Small intestine (tissue), 7 donors: ENCODE results near the gene MRPL36. TPM values are rescaled to one million over a fixed set of nuclear protein-coding genes. Genes with fewer than 3 reads are reported as not detected.
"Not testable (repeated sequence)": the region's sequence is repeated elsewhere in the genome, so short reads cannot be mapped to it uniquely, and the experiment has no call there.

ENCODE experiments used
- DNase-seq, 2 donors: peaks; one replicate each; pipeline versions ENCODE4 v3.0.0 to v3.0.0-alpha.2; 2013
- FAIRE-seq: peaks from 2 replicates; lab custom pipeline; 2012; peaks lifted over from hg19 to GRCh38; lab: Jason Lieb, UNC
- H3K27ac ChIP-seq, 3 donors: one replicate each; pipeline ENCODE4 v1.5.1; 2013; ENCODE audit warnings: low read length in 2 of 3, mild to moderate bottlenecking in 2 of 3, control low read depth in 1 of 3, inconsistent platforms in 1 of 3, low read depth in 1 of 3, moderate library complexity in 1 of 3
- H3K27me3 ChIP-seq, 3 donors: one replicate each; pipeline ENCODE4 v1.6.1; 2013; ENCODE audit warnings: low read length in 3 of 3, inconsistent platforms in 1 of 3; ENCODE audit not compliant: control insufficient read depth in 3 of 3, insufficient read depth in 3 of 3
- H3K36me3 ChIP-seq, 3 donors: one replicate each; pipeline ENCODE4 v1.6.1; 2013; ENCODE audit warnings: low read length in 3 of 3, inconsistent platforms in 1 of 3, low read depth in 1 of 3, mild to moderate bottlenecking in 1 of 3, moderate library complexity in 1 of 3; ENCODE audit not compliant: control insufficient read depth in 3 of 3, insufficient read depth in 2 of 3
- H3K4me1 ChIP-seq, 3 donors: one replicate each; pipeline ENCODE4 v1.6.1; 2013; ENCODE audit warnings: low read length in 2 of 3, inconsistent platforms in 1 of 3, low read depth in 1 of 3, mild to moderate bottlenecking in 1 of 3, moderate library complexity in 1 of 3; ENCODE audit not compliant: control insufficient read depth in 3 of 3, insufficient read depth in 2 of 3
- H3K4me3 ChIP-seq, 3 donors: one replicate each; pipeline ENCODE4 v1.5.1; 2013; ENCODE audit warnings: low read length in 3 of 3, control low read depth in 1 of 3, inconsistent platforms in 1 of 3, low read depth in 1 of 3, mild to moderate bottlenecking in 1 of 3, moderate library complexity in 1 of 3
- H3K9me3 ChIP-seq, 2 donors: one replicate each; pipeline ENCODE4 v1.6.1; 2013; ENCODE audit warnings: low read depth in 1 of 2, low read length in 1 of 2; ENCODE audit not compliant: control insufficient read depth in 2 of 2, insufficient read depth in 1 of 2
- WGBS, 3 donors: extraction: QIAGEN DNeasy Blood & Tissue Kit; methylation state at CpG; one replicate each; pipeline ENCODE4 v1.1.7; 2013; 5-methylcytosine and 5-hydroxymethylcytosine counted together
- polyA plus RNA-seq, 4 donors: library from polyadenylated mRNA; stranded (reverse) in 3 of 4; unstranded in 1 of 4; fragments of 200-250 nt in 3 of 4; fragments of 120-200 nt in 1 of 4; gene quantifications; one replicate each; pipeline versions ENCODE4 v1.2.1 to v1.2.3, GENCODE V29; 2013
- donor health status: healthy with polysubstance abuse.
- donor health status: control.
- donor health status: control.
- donor health status: Bipolar disorder and iron deficiency.
- donor health status: healthy.

The MRPL36 gene
- polyA plus RNA-seq, 4 donors: 30.9 to 101 (median 75.8) TPM

GRCh38 chr5:1793301-1793740, 6.3 kb downstream of the MRPL36 start:
- Histone ChIP-seq H3K4me3 (peak overlapping the region in 1 of 3 donors; percentile 17), H3K9me3 (no peaks in the 10 kb centered on the region), H3K27ac (peak overlapping the region in 1 of 3 donors; percentile 52), H3K27me3 (peaks cover 0 to 4% (median 0%) of the 10 kb centered on the region in 3 donors), H3K4me1 (no peaks in the 10 kb centered on the region), H3K36me3 (peaks cover 2 to 23% (median 3%) of the 10 kb centered on the region in 3 donors)
- 63 to 90% (median 69%) methylated on average over 10 of the region's 10 CpGs for WGBS, 3 donors
- no peak for FAIRE-seq
- DNase-seq: no peak

- 59 to 80% (median 66%) methylated on average over 8 of the region's 8 CpGs for WGBS, 3 donors
- DNase-seq: peak in 1 of 2 donors; percentile 58
- peaks cover 0 to 4% (median 0%) of the 10 kb centered on the region in 3 donors for H3K27me3 ChIP-seq
- peak overlapping the region in 1 of 3 donors; percentile 17 for H3K4me3 ChIP-seq
- H3K4me1 ChIP-seq: no peaks in the 10 kb centered on the region
- H3K9me3 ChIP-seq: no peaks in the 10 kb centered on the region
- peaks cover 0 to 19% (median 3%) of the 10 kb centered on the region in 3 donors for H3K36me3 ChIP-seq
- no peak for FAIRE-seq
- H3K27ac ChIP-seq: peak overlapping the region in 1 of 3 donors; percentile 52
These were observed 6.8 kb downstream of the MRPL36 start for GRCh38 chr5:1792842-1793266.

- FAIRE-seq (no peak), DNase-seq (no peak)
- Histone ChIP-seq H3K36me3 (peaks cover 0 to 4% (median 0%) of the 10 kb centered on the region in 3 donors), H3K27ac (no peak overlapping the region), H3K27me3 (peaks cover 0 to 4% (median 0%) of the 10 kb centered on the region in 3 donors), H3K9me3 (no peaks in the 10 kb centered on the region), H3K4me1 (no peaks in the 10 kb centered on the region), H3K4me3 (no peak overlapping the region)
- WGBS, 3 donors: 82 to 92% (median 90%) methylated on average over 3 of the region's 3 CpGs
These were observed 8.5 kb downstream of the MRPL36 start for GRCh38 chr5:1791176-1791575.

- no peaks in the 10 kb centered on the region for H3K9me3 ChIP-seq
- FAIRE-seq: no peak
- 36 to 53% (median 51%) methylated on average over 10 of the region's 10 CpGs for WGBS, 3 donors
These were observed 9.7 kb downstream of the MRPL36 start for GRCh38 chr5:1789834-1790471.

GRCh38 chr5:1789438-1789833, 10.2 kb downstream of the MRPL36 start:
- H3K27me3 ChIP-seq, FAIRE-seq, H3K36me3 ChIP-seq, H3K27ac ChIP-seq, H3K4me3 ChIP-seq, H3K4me1 ChIP-seq, H3K9me3 ChIP-seq: not testable (repeated sequence)
- 65 to 75% (median 68%) methylated on average over 3 of the region's 3 CpGs for WGBS, 3 donors
- peak in 1 of 2 donors; percentile 6 for DNase-seq

More at GRCh38 chr5:1789834-1790471, 9.7 kb downstream of the MRPL36 start:
- Histone ChIP-seq H3K27me3 (peaks cover 0 to 4% (median 0%) of the 10 kb centered on the region in 3 donors), H3K4me1 (no peaks in the 10 kb centered on the region), H3K27ac (no peak overlapping the region), H3K4me3 (no peak overlapping the region), H3K36me3 (no peaks in the 10 kb centered on the region)
- no peak for DNase-seq

GRCh38 chr5:1788828-1789227, 10.8 kb downstream of the MRPL36 start:
- Histone ChIP-seq H3K36me3 (no peaks in the 10 kb centered on the region), H3K4me1 (no peaks in the 10 kb centered on the region), H3K27me3 (peaks cover 0 to 4% (median 3%) of the 10 kb centered on the region in 3 donors), H3K9me3 (no peaks in the 10 kb centered on the region), H3K4me3 (no peak overlapping the region), H3K27ac (no peak overlapping the region)
- FAIRE-seq (no peak), DNase-seq (no peak)
- WGBS, 3 donors: 74 to 82% (median 81%) methylated on average over 15 of the region's 15 CpGs

- Histone ChIP-seq H3K36me3 (no peaks in the 10 kb centered on the region), H3K4me3 (no peak overlapping the region), H3K9me3 (no peaks in the 10 kb centered on the region), H3K4me1 (no peaks in the 10 kb centered on the region), H3K27ac (no peak overlapping the region), H3K27me3 (peaks cover 0 to 4% (median 3%) of the 10 kb centered on the region in 3 donors)
- DNase-seq (no peak), FAIRE-seq (no peak)
- WGBS, 3 donors: 87 to 91% (median 89%) methylated on average over 7 of the region's 7 CpGs
These were observed 11.4 kb downstream of the MRPL36 start for GRCh38 chr5:1788200-1788599.

GRCh38 chr5:1787472-1788047, 12.1 kb downstream of the MRPL36 start:
- Histone ChIP-seq H3K36me3 (no peaks in the 10 kb centered on the region), H3K27me3 (peaks cover 0 to 4% (median 3%) of the 10 kb centered on the region in 3 donors), H3K4me3 (no peak overlapping the region), H3K9me3 (no peaks in the 10 kb centered on the region), H3K27ac (no peak overlapping the region), H3K4me1 (no peaks in the 10 kb centered on the region)
- FAIRE-seq: no peak
- 61 to 89% (median 81%) methylated on average over 6 to 12 of the region's 12 CpGs for WGBS, 3 donors
- DNase-seq: no peak
